H1 (cell line): Measurements from ENCODE around the gene TNFAIP8L3. TPM values are rescaled to one million over a fixed set of nuclear protein-coding genes. Genes with fewer than 3 reads are reported as not detected.

Experiments used
- CTCF ChIA-PET: fragments of 300-600 bp; sonication (Branson Sonifier 250); formaldehyde crosslinking; loops from one replicate; lab custom pipeline; 2021; ENCODE audit not compliant: partially characterized antibody; lab: Charles Lee
- POLR2A ChIA-PET: fragments of 300-600 bp; sonication (Branson Sonifier 250); formaldehyde crosslinking; loops from one replicate; lab custom pipeline; 2021; ENCODE audit warnings: inconsistent platforms; ENCODE audit not compliant: partially characterized antibody; lab: Charles Lee
- DNase-seq, 2 experiments: peaks; one replicate each; pipeline versions ENCODE4 v3.0.0 to v3.0.0-alpha.2; 2010 to 2022; ENCODE audit warnings: low spot score in 2 of 2, low read depth in 1 of 2, mixed read lengths in 1 of 2
- FAIRE-seq: peaks from 2 replicates; lab custom pipeline; 2011; peaks lifted over from hg19 to GRCh38; lab: Jason Lieb, UNC
- H2AFZ ChIP-seq: 2 replicates; pipeline ENCODE4 v1.8.1; 2012; ENCODE audit warnings: low read length, inconsistent platforms
- H2AK5ac ChIP-seq: 2 replicates; pipeline ENCODE4 v1.6.1; 2013; ENCODE audit warnings: low read depth, low read length
- H2BK120ac ChIP-seq: replicated peaks from 2 replicates; pipeline ENCODE3; 2013; ENCODE audit warnings: low read depth, low read length, inconsistent platforms
- H2BK12ac ChIP-seq: 2 replicates; pipeline ENCODE4 v1.6.1; 2013; ENCODE audit warnings: low read depth, low read length
- H2BK15ac ChIP-seq: 2 replicates; pipeline ENCODE4 v1.6.1; 2013; ENCODE audit warnings: low read length
- H2BK20ac ChIP-seq: 2 replicates; pipeline ENCODE4 v1.6.1; 2013; ENCODE audit warnings: low read length
- H2BK5ac ChIP-seq: 2 replicates; pipeline ENCODE4 v1.6.1; 2013; ENCODE audit warnings: low read depth, low read length
- H3K14ac ChIP-seq: 2 replicates; pipeline ENCODE4 v1.6.1; 2013; ENCODE audit warnings: inconsistent platforms; ENCODE audit not compliant: insufficient read length
- H3K18ac ChIP-seq: 2 replicates; pipeline ENCODE4 v1.6.1; 2013; ENCODE audit warnings: low read length; ENCODE audit errors: extremely low read depth
- H3K23ac ChIP-seq: 2 replicates; pipeline ENCODE4 v1.6.1; 2013; ENCODE audit warnings: inconsistent platforms; ENCODE audit not compliant: insufficient read length
- H3K23me2 ChIP-seq: 2 replicates; pipeline ENCODE4 v1.6.1; 2013; ENCODE audit warnings: low read depth, low read length
- H3K27ac ChIP-seq: 2 replicates; pipeline ENCODE4 v1.6.1; 2011; ENCODE audit warnings: low read depth, low read length, inconsistent platforms
- H3K27me3 ChIP-seq, 4 experiments: replicated peaks in 1 of 4; 1 replicate in 1 of 4; 2 replicates in 3 of 4; pipeline versions ENCODE4 v1.6.1 to v1.8.1; 2011 to 2013; ENCODE audit warnings: low read length in 3 of 4, mild to moderate bottlenecking in 3 of 4, inconsistent platforms in 2 of 4, mixed read lengths in 2 of 4, moderate library complexity in 1 of 4; ENCODE audit not compliant: control insufficient read depth in 3 of 4, insufficient read depth in 3 of 4; ENCODE audit errors: extremely low read depth in 1 of 4
- H3K36me3 ChIP-seq, 4 experiments: 2 replicates each; pipeline versions ENCODE4 v1.6.1 to v1.8.1; 2011 to 2013; ENCODE audit warnings: mild to moderate bottlenecking in 4 of 4, low read length in 3 of 4, moderate library complexity in 2 of 4, control low read depth in 1 of 4, inconsistent platforms in 1 of 4; ENCODE audit not compliant: insufficient read depth in 4 of 4, control insufficient read depth in 2 of 4
- H3K4ac ChIP-seq: replicated peaks from 2 replicates; pipeline ENCODE3; 2013; ENCODE audit warnings: low read length, low read depth, mixed read lengths, inconsistent platforms; ENCODE audit not compliant: insufficient read length
- H3K4me1 ChIP-seq, 4 experiments: replicated peaks in 1 of 4; 1 replicate in 1 of 4; 2 replicates in 3 of 4; pipeline versions ENCODE4 v1.6.1 to v1.8.1; 2011 to 2013; ENCODE audit warnings: low read length in 3 of 4, inconsistent platforms in 2 of 4, mixed read lengths in 1 of 4; ENCODE audit not compliant: insufficient read depth in 4 of 4, control insufficient read depth in 3 of 4
- H3K4me2 ChIP-seq, 2 experiments: 2 replicates each; pipeline versions ENCODE4 v1.6.1 to v1.8.1; 2011 to 2013; ENCODE audit warnings: low read depth in 2 of 2, low read length in 2 of 2, control low read depth in 1 of 2, inconsistent platforms in 1 of 2, mild to moderate bottlenecking in 1 of 2; ENCODE audit not compliant: insufficient read depth in 1 of 2
- H3K4me3 ChIP-seq, 4 experiments: fragments of 200-600, 300-600 bp in 1 of 4; sonication (generic), shearing (Covaris generic), sonication (Bioruptor Twin) in 1 of 4; 2 replicates each; pipeline versions ENCODE4 v1.5.1 to v1.8.1; 2011 to 2016; ENCODE audit warnings: low read length in 4 of 4, low read depth in 3 of 4, control low read depth in 2 of 4, inconsistent platforms in 2 of 4, mild to moderate bottlenecking in 2 of 4, mixed read lengths in 1 of 4, moderate library complexity in 1 of 4; ENCODE audit not compliant: insufficient read depth in 2 of 4; ENCODE audit errors: extremely low read depth in 1 of 4
- H3K56ac ChIP-seq: replicated peaks from 2 replicates; pipeline ENCODE3; 2013; ENCODE audit warnings: low read depth, mild to moderate bottlenecking, mixed read lengths, low read length, inconsistent platforms; ENCODE audit not compliant: insufficient read length
- H3K79me1 ChIP-seq: 2 replicates; pipeline ENCODE4 v1.6.1; 2013; ENCODE audit warnings: low read depth, low read length, control low read depth
- H3K79me2 ChIP-seq, 2 experiments: 2 replicates each; pipeline versions ENCODE4 v1.6.1 to v1.8.1; 2012 to 2013; ENCODE audit warnings: low read length in 2 of 2, mild to moderate bottlenecking in 2 of 2, inconsistent platforms in 1 of 2; ENCODE audit not compliant: insufficient read depth in 2 of 2, control insufficient read depth in 1 of 2
- H3K9ac ChIP-seq, 4 experiments: replicated peaks in 1 of 4; 1 replicate in 1 of 4; 2 replicates in 3 of 4; pipeline versions ENCODE4 v1.6.1 to v1.8.1; 2011 to 2013; ENCODE audit warnings: low read depth in 3 of 4, low read length in 3 of 4, control low read depth in 2 of 4, mild to moderate bottlenecking in 2 of 4, moderate library complexity in 2 of 4, inconsistent platforms in 1 of 4; ENCODE audit errors: extremely low read depth in 1 of 4
- H3K9me3 ChIP-seq, 2 experiments: 2 replicates each; pipeline versions ENCODE4 v1.6.1 to v1.8.1; 2012 to 2013; ENCODE audit warnings: mild to moderate bottlenecking in 2 of 2, moderate library complexity in 2 of 2, control low read depth in 1 of 2, inconsistent platforms in 1 of 2, low read depth in 1 of 2, low read length in 1 of 2, mixed read lengths in 1 of 2; ENCODE audit not compliant: insufficient read depth in 2 of 2
- H4K20me1 ChIP-seq, 2 experiments: replicated peaks in 1 of 2; 2 replicates each; pipeline versions ENCODE3 to v1.8.1; 2011 to 2013; ENCODE audit warnings: inconsistent platforms in 2 of 2, low read length in 2 of 2, mild to moderate bottlenecking in 1 of 2; ENCODE audit not compliant: insufficient read depth in 2 of 2, control insufficient read depth in 1 of 2
- H4K5ac ChIP-seq: 2 replicates; pipeline ENCODE4 v1.6.1; 2013; ENCODE audit warnings: low read length, low read depth, mixed read lengths, inconsistent platforms; ENCODE audit not compliant: insufficient read length
- H4K8ac ChIP-seq: 2 replicates; pipeline ENCODE4 v1.8.0; 2013; ENCODE audit warnings: mild to moderate bottlenecking, moderate library complexity, low read length, inconsistent platforms; ENCODE audit not compliant: insufficient read depth; ENCODE audit errors: extremely low read depth
- H4K91ac ChIP-seq: replicated peaks from 2 replicates; pipeline ENCODE3; 2013; ENCODE audit warnings: low read length, mixed read lengths, inconsistent platforms; ENCODE audit not compliant: insufficient read length
- ATF2 ChIP-seq: IDR thresholded peaks from 2 replicates; pipeline ENCODE4 v1.6.1; 2012; ENCODE audit warnings: low read length, inconsistent platforms
- ATF3 ChIP-seq: IDR thresholded peaks from 2 replicates; pipeline ENCODE4 v1.6.1; 2011; ENCODE audit warnings: low read depth, mild to moderate bottlenecking, low read length; ENCODE audit not compliant: insufficient read depth
- E2F6 ChIP-seq: IDR thresholded peaks from 2 replicates; pipeline ENCODE4 v1.6.1; 2012; ENCODE audit warnings: inconsistent platforms
- FOSL1 ChIP-seq: IDR thresholded peaks from 2 replicates; pipeline ENCODE4 v1.6.1; 2011; ENCODE audit warnings: mild to moderate bottlenecking, low read depth, low read length, moderate library complexity; ENCODE audit not compliant: insufficient read depth
- JUND ChIP-seq: IDR thresholded peaks from 2 replicates; pipeline ENCODE4 v1.6.1; 2011; ENCODE audit warnings: mild to moderate bottlenecking, improper control_type of control experiment, low read length
- KDM5A ChIP-seq: fragments of 200-600 bp; IDR thresholded peaks from 2 replicates; pipeline ENCODE4 v1.7.1; 2012; ENCODE audit warnings: mild to moderate bottlenecking, low read length, inconsistent platforms, mixed read lengths
- POU5F1 ChIP-seq: IDR thresholded peaks from 2 replicates; pipeline ENCODE4 v1.6.1; 2011; ENCODE audit warnings: low read depth, mild to moderate bottlenecking, low read length, moderate library complexity
- SP2 ChIP-seq: IDR thresholded peaks from 2 replicates; pipeline ENCODE4 v1.6.1; 2012; ENCODE audit warnings: mild to moderate bottlenecking, low read length, inconsistent platforms
- SUZ12 ChIP-seq: fragments of 200-600 bp; sonication (generic); IDR thresholded peaks from 2 replicates; pipeline ENCODE4 v1.6.1; 2012; ENCODE audit warnings: mild to moderate bottlenecking, inconsistent platforms, low read length, moderate library complexity, mixed read lengths
- WGBS, 2 experiments: shearing (Covaris generic) in 1 of 2; methylation state at CpG; one replicate each; pipeline versions ENCODE4 v1.1.6 to v1.1.7; 2013 to 2015; ENCODE audit warnings: low lambda C conversion rate in 2 of 2, mixed read lengths in 2 of 2, inconsistent platforms in 1 of 2, low coverage in 1 of 2, missing lambda C conversion rate in 1 of 2; ENCODE audit not compliant: insufficient replicate concordance in 2 of 2, insufficient coverage in 1 of 2, insufficient read length in 1 of 2; ENCODE audit errors: extremely low coverage in 1 of 2, missing lambda C conversion rate in 1 of 2; 5-methylcytosine and 5-hydroxymethylcytosine counted together
- polyA plus RNA-seq, 7 experiments: library from polyadenylated mRNA; depleted of rRNA in 3 of 7; stranded (reverse) in 5 of 7; unstranded in 2 of 7; fragments of >200 nt in 5 of 7; fragments of 200-250 nt in 2 of 7; gene quantifications; 1 replicate in 5 of 7; 2 replicates in 1 of 7; 4 replicates in 1 of 7; pipeline versions ENCODE4 v1.2.1 to v1.2.3, GENCODE V29; 2011 to 2013; ENCODE audit warnings: missing spikeins in 2 of 7, mixed read lengths in 2 of 7
- total RNA-seq: library from RNA; stranded (reverse); fragmentation: NEBNext Ultra II Directional; extraction: Animal tissue kit (Norgen Biotek cat#: 25700); gene quantifications from 2 replicates; pipeline ENCODE4 v1.2.1, GENCODE V29; 2021
- TF ChIP-seq, protein P1 (sequence below): IDR thresholded peaks from 2 replicates; pipeline ENCODE4 v1.6.1; 2011; ENCODE audit warnings: low read length, improper control_type of control experiment

TNFAIP8L3 gene
- total and polyA plus RNA-seq, 2 of the 8 experiments (the other 6 are each of a cell fraction or from before 2014, with no cell fraction given): 0.23 to 0.67 TPM

DNA sequence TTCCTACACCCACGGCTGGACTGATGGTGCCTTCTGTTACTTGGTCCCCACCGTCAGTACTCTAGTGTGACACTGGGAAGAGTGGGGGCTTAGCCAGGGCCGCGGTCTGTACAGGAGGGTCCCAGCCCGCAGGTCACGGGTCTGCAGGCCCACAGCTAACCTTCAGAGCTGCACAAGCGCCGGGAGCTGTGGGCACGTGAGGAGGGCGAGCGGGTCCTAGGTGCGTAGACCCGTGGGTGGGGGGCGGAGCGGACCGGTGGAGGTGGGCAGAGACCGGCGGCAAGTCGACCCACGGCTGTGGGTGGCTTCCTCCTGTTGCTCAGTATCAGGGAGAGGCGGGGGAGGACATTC is 1.2 kb downstream of the TNFAIP8L3 start:
- peaks cover 0 to 4% of the 10 kb centered on the region in 2 experiments for H4K20me1 ChIP-seq
- WGBS, 2 experiments: 34% methylated on average over 21 of the region's 21 CpGs; no CpG with 5 or more reads in 1 of the 2 experiments
- H2AFZ ChIP-seq: no peak overlapping the region
- no peaks in the 10 kb centered on the region; a peak in 1 of 8 replicates for H3K36me3 ChIP-seq
- H3K9me3 ChIP-seq: no peaks in the 10 kb centered on the region
- H3K9ac ChIP-seq: no peak overlapping the region
- no peak overlapping the region for H2BK120ac ChIP-seq
- FAIRE-seq: no peak
- peak in 1 of 2 experiments; percentile 54 for DNase-seq
- no peak overlapping the region for H2AK5ac ChIP-seq
- no peaks in the 10 kb centered on the region for H3K79me1 ChIP-seq
- peaks cover 5% of the 10 kb centered on the region for H3K23me2 ChIP-seq
- H3K23ac ChIP-seq: no peak overlapping the region
- no peak overlapping the region for H3K14ac ChIP-seq
- no peak overlapping the region for H3K4ac ChIP-seq
- peaks cover 16 to 48% (median 39%) of the 10 kb centered on the region in 4 experiments for H3K27me3 ChIP-seq
- H4K91ac ChIP-seq: no peak overlapping the region
- no peak overlapping the region for H2BK5ac ChIP-seq
- no peak overlapping the region for H3K18ac ChIP-seq
- no peaks in the 10 kb centered on the region for H3K79me2 ChIP-seq
- H3K4me2 ChIP-seq: peak overlapping the region; percentile 90 to 95
- H2BK12ac ChIP-seq: no peak overlapping the region
- CTCF ChIA-PET: no interaction called here
- H3K4me3 ChIP-seq: peak overlapping the region; percentile 49 to 69 (median 60)
- H2BK20ac ChIP-seq: no peak overlapping the region
- H3K4me1 ChIP-seq: peaks cover 0 to 4% (median under 1%) of the 10 kb centered on the region in 4 experiments; a peak in 4 of 7 replicates
- no peak overlapping the region for H4K5ac ChIP-seq
- no peak overlapping the region for H3K27ac ChIP-seq
- H4K8ac ChIP-seq: peak overlapping the region; percentile 42; the same call in 1 of the 2 replicates
- H2BK15ac ChIP-seq: no peak overlapping the region
- no peak overlapping the region for H3K56ac ChIP-seq
- POLR2A ChIA-PET: interaction anchor here (0.9 kb wide), 1 partner anchor 16 kb away, joined by 4 read pairs; no protein-coding TSS in a partner anchor
- TF ChIP-seq SP2 (no peak), KDM5A (no peak), E2F6 (no peak), JUND (no peak), ATF2 (no peak), SUZ12 (no peak), POU5F1 (no peak), FOSL1 (no peak), ATF3 (no peak)
- TF ChIP-seq, protein P1, sequence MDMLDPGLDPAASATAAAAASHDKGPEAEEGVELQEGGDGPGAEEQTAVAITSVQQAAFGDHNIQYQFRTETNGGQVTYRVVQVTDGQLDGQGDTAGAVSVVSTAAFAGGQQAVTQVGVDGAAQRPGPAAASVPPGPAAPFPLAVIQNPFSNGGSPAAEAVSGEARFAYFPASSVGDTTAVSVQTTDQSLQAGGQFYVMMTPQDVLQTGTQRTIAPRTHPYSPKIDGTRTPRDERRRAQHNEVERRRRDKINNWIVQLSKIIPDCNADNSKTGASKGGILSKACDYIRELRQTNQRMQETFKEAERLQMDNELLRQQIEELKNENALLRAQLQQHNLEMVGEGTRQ: no peak
